Measurements from ENCODE around the gene DNM1. TPM values are rescaled to one million over a fixed set of nuclear protein-coding genes. Genes with fewer than 3 reads are reported as not detected.

DNM1 gene
- total RNA-seq, 4 donors from 2014 or later: 22.8 to 53.5 (median 44.5) TPM

DNA sequence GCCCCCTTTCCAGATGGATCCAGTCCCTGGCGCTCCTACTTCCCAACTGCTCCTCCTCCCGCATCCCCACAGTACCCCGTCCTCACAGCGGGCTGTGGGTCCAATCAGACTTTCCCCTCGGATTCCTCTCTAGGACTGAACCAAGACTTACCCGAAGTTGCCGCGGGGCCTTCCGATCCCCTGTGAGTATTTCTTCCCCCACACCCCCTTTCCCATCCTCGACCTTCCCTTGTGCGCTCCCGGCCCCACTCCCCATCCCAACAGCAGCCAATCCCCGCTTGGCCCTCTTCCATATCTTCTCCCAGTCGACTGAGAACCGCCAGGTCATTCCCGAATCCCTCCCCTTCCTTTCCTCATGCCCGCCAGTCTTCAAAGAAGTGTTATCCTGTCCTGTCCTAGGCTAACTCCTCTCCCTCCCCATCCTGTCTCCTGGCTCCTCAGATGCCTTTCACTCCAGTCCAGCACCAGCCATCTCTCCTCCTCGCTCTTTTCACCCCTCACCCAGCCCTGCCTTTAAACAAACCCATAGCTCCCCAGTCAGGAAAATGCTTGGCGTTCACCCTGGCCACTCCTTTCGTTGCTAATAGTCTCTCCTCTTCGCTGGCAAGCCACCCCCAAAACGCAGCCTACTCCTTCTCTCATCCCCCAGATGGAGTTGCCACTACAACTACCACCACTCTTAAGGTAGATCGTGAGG is 73.5 kb downstream of the DNM1 start:
- TF ChIP-seq, protein P1, sequence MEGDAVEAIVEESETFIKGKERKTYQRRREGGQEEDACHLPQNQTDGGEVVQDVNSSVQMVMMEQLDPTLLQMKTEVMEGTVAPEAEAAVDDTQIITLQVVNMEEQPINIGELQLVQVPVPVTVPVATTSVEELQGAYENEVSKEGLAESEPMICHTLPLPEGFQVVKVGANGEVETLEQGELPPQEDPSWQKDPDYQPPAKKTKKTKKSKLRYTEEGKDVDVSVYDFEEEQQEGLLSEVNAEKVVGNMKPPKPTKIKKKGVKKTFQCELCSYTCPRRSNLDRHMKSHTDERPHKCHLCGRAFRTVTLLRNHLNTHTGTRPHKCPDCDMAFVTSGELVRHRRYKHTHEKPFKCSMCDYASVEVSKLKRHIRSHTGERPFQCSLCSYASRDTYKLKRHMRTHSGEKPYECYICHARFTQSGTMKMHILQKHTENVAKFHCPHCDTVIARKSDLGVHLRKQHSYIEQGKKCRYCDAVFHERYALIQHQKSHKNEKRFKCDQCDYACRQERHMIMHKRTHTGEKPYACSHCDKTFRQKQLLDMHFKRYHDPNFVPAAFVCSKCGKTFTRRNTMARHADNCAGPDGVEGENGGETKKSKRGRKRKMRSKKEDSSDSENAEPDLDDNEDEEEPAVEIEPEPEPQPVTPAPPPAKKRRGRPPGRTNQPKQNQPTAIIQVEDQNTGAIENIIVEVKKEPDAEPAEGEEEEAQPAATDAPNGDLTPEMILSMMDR (IDR thresholded peaks at IDR 0.05; ENCODE audit: low read depth): no peak

DNA sequence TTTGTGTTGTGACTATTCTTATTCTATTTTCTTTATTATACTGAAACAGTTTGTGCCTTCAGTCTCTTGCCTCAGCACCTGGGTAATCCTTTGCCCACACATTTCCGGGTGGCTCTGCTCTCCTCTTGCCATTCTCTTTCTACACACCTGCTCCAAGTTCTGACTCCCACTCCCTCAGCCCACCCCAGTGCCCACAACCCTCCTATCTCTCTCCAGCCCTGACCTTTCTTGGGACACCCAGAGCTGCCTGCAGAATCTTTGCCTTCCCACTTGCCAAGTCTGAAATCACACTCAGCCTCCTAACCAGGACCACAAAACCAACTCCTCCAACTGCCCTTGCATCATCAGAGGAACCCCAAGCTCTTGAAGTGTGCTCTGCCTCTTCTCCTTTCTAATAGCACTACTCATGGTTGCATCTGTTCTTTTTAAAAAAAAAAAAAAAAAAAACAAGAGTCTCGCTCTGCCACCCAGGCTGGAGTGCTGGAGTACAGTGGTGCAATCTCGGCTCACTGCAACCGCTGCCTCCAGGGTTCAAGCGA is 77.0 kb downstream of the DNM1 start:
- TF ChIP-seq, protein P1 (IDR thresholded peaks at IDR 0.05; ENCODE audit: low read depth): no peak

- TF ChIP-seq, protein P1 (IDR thresholded peaks at IDR 0.05; ENCODE audit: low read depth): no peak
These were observed 79.3 kb downstream of the DNM1 start for GRCh38 chr9:128282500-128282899.

DNA sequence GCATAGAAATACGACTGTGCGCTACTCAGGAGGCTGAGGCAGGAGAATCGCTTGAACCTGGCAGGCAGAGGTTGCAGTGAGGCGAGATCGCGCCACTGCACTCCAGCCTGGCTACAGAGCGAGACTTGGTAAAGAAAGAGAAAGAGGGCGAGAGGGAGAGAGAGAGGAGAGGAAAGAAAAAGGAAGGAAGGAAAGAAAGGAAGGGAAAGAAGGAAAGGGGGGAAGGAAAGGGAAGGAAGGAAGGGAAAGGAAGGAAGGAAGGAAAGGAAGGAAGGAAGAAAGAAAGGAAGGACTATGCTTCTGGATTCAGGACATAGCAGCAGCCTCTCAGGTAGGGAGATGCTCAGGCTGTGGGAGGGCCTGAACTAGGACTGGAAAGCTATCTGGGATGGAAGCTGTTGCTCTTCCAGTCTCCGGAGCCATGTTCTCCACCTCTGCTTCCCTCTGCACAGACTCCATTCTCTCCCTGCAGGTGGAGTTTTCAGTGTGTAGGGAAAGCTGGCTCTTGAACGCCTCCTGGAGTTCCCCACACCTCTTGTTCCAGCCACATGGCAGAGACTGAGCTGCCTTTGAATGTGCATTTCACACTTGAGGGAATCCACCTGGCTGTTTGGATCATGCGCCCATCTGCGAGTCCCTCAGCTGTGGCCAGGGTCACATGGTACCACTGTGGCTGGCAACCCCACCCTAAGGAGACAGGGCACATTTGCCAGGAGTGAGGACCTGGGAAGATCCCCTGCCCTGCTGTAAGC is 82.0 kb downstream of the DNM1 start:
- TF ChIP-seq, protein P1 (IDR thresholded peaks at IDR 0.05; ENCODE audit: low read depth): no peak

- TF ChIP-seq, protein P1 (IDR thresholded peaks at IDR 0.05; ENCODE audit: low read depth): no peak
These were observed 83.3 kb downstream of the DNM1 start for GRCh38 chr9:128286440-128286839.

GRCh38 chr9:128288273-128289004 is 85.3 kb downstream of the DNM1 start:
- TF ChIP-seq, protein P1 (IDR thresholded peaks at IDR 0.05; ENCODE audit: low read depth): no peak

DNA sequence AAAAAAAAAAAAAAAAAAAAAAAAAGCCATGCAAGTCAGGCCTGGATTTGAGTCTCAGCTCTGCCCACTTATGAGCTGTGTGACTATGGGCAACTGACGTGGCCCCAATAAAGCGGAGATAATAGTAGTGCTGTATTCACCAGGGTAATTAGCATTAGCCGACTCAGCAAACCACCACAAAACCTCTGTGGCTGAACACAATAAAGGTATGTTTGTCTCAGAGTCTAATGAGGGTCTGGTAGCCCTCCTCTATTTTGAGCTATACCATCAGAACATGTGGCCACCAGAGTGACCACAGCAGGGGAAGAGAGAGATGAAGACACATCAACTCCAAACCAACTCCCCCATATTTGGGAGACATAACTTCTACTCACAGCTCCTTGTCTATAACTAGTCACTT is 88.8 kb downstream of the DNM1 start:
- TF ChIP-seq, protein P1 (IDR thresholded peaks at IDR 0.05; ENCODE audit: low read depth): no peak
